Measurements from ENCODE around the gene USP10.

The USP10 gene

GRCh38 chr16:84775262-84775810, 75.5 kb downstream of the USP10 start:
- no peak for DNase-seq (ENCODE audit: low spot score)

- no peak for DNase-seq (ENCODE audit: low spot score)
Measured at GRCh38 chr16:84777435-84777834, 77.6 kb downstream of the USP10 start.

GRCh38 chr16:84778720-84779119, 78.9 kb downstream of the USP10 start:
- no peak for DNase-seq (ENCODE audit: low spot score)

- no peak for DNase-seq (ENCODE audit: low spot score)
Measured at GRCh38 chr16:84780063-84780462, 80.3 kb downstream of the USP10 start.

- DNase-seq (ENCODE audit: low spot score) = no peak
Measured at GRCh38 chr16:84780544-84781376, 81.0 kb downstream of the USP10 start.

- no peak for DNase-seq (ENCODE audit: low spot score)
Measured at GRCh38 chr16:84782846-84783245, 83.0 kb downstream of the USP10 start.

GRCh38 chr16:84785843-84786581, 86.2 kb downstream of the USP10 start:
- DNase-seq (ENCODE audit: low spot score) = no peak

GRCh38 chr16:84786605-84787262, 86.9 kb downstream of the USP10 start:
- no peak for DNase-seq (ENCODE audit: low spot score)

- DNase-seq (ENCODE audit: low spot score) = no peak
Measured at GRCh38 chr16:84787263-84787622, 87.4 kb downstream of the USP10 start.

- DNase-seq (ENCODE audit: low spot score) = no peak
Measured at GRCh38 chr16:84788920-84789391, 89.2 kb downstream of the USP10 start.

GRCh38 chr16:84789431-84789830, 89.6 kb downstream of the USP10 start:
- no peak for DNase-seq (ENCODE audit: low spot score)

GRCh38 chr16:84790301-84790700, 90.5 kb downstream of the USP10 start:
- no peak for DNase-seq (ENCODE audit: low spot score)

GRCh38 chr16:84791088-84791487, 91.3 kb downstream of the USP10 start:
- no peak for DNase-seq (ENCODE audit: low spot score)

GRCh38 chr16:84791501-84791900, 91.7 kb downstream of the USP10 start:
- DNase-seq (ENCODE audit: low spot score) = no peak

- DNase-seq (ENCODE audit: low spot score) = no peak
Measured at GRCh38 chr16:84794186-84794585, 94.4 kb downstream of the USP10 start.

GRCh38 chr16:84794626-84795025, 94.8 kb downstream of the USP10 start:
- no peak for DNase-seq (ENCODE audit: low spot score)

GRCh38 chr16:84795329-84796053, 95.7 kb downstream of the USP10 start:
- no peak for DNase-seq (ENCODE audit: low spot score)

- no peak for DNase-seq (ENCODE audit: low spot score)
Measured at GRCh38 chr16:84800158-84800978, 100.6 kb downstream of the USP10 start.

- DNase-seq (ENCODE audit: low spot score) = no peak
Measured at GRCh38 chr16:84803146-84803545, 103.3 kb downstream of the USP10 start.

GRCh38 chr16:84804326-84804725, 104.5 kb downstream of the USP10 start:
- DNase-seq (ENCODE audit: low spot score) = no peak
